Natural killer cell (primary cell): Measurements from ENCODE around the gene IFNL1. TPM values are rescaled to one million over a fixed set of nuclear protein-coding genes. Genes with fewer than 3 reads are reported as not detected.

Experiments
- ATAC-seq, 3 donors: fragments of 150-1000 bp in 2 of 3; fragments of 200-7000 bp in 1 of 3; cut with Tn5 transposase; 1 replicate in 1 of 3; 2 replicates in 2 of 3; pipeline ENCODE4 v1.10.0; 2021; ENCODE audit warnings: mild to moderate bottlenecking in 2 of 3, moderate library complexity in 2 of 3
- DNase-seq, 2 donors: peaks; one replicate each; pipeline versions ENCODE4 v3.0.0 to v3.0.0-alpha.2; 2013 to 2021; ENCODE audit warnings: mixed read lengths in 1 of 2
- H3K27ac ChIP-seq: one replicate; pipeline ENCODE4 v1.5.1; 2013; ENCODE audit warnings: mild to moderate bottlenecking, low read length
- H3K27me3 ChIP-seq: one replicate; pipeline ENCODE4 v1.6.1; 2013; ENCODE audit warnings: low read length; ENCODE audit not compliant: control insufficient read depth, insufficient read depth
- H3K36me3 ChIP-seq: one replicate; pipeline ENCODE4 v1.6.1; 2013; ENCODE audit warnings: low read length; ENCODE audit not compliant: control insufficient read depth, insufficient read depth
- H3K4me1 ChIP-seq: one replicate; pipeline ENCODE4 v1.6.1; 2013; ENCODE audit warnings: low read length; ENCODE audit not compliant: control insufficient read depth, insufficient read depth
- H3K4me3 ChIP-seq: one replicate; pipeline ENCODE4 v1.5.1; 2013; ENCODE audit warnings: low read length
- H3K9me3 ChIP-seq: one replicate; pipeline ENCODE4 v1.6.1; 2013; ENCODE audit warnings: low read length; ENCODE audit not compliant: control insufficient read depth, insufficient read depth
- H3K27ac Mint-ChIP-seq, 2 donors: one replicate each; pipeline ENCODE4 v1.8.0; 2022; ENCODE audit warnings: mild to moderate bottlenecking in 2 of 2, mixed read lengths in 2 of 2, moderate library complexity in 1 of 2
- H3K27me3 Mint-ChIP-seq, 2 donors: one replicate each; pipeline ENCODE4 v1.8.0; 2022; ENCODE audit warnings: low read depth in 2 of 2, mixed read lengths in 2 of 2
- H3K36me3 Mint-ChIP-seq: one replicate; pipeline ENCODE4 v1.8.0; 2022; ENCODE audit warnings: mixed read lengths
- H3K4me1 Mint-ChIP-seq, 2 donors: one replicate each; pipeline ENCODE4 v1.8.0; 2022; ENCODE audit warnings: mixed read lengths in 2 of 2
- H3K4me3 Mint-ChIP-seq: one replicate; pipeline ENCODE4 v1.8.0; 2022; ENCODE audit warnings: mild to moderate bottlenecking, moderate library complexity, mixed read lengths
- H3K9me3 Mint-ChIP-seq, 2 donors: one replicate each; pipeline ENCODE4 v1.8.0; 2022; ENCODE audit warnings: mixed read lengths in 2 of 2
- WGBS: methylation state at CpG from one replicate; pipeline ENCODE4 v1.1.7; 2013; ENCODE audit warnings: missing lambda C conversion rate; ENCODE audit not compliant: insufficient coverage; 5-methylcytosine and 5-hydroxymethylcytosine counted together
- intact Hi-C: fragments of 100-400 bp; cut with micrococcal nuclease; formaldehyde crosslinking; loops from one replicate; pipeline ENCODE4 v1.14.2; 2022
- total RNA-seq, 4 donors: library from RNA; stranded (reverse); fragments of 120-200 nt in 1 of 4; gene quantifications; one replicate each; pipeline versions ENCODE4 v1.2.3 to v1.2.4, GENCODE V29; 2013 to 2022
- TF ChIP-seq, protein P1 (sequence below): fragments of 200-600 bp; IDR thresholded peaks from one replicate; pipeline ENCODE4 v1.8.0; 2022; ENCODE audit warnings: antibody characterized with exemption

IFNL1 gene
- total RNA-seq, 3 donors from 2014 or later (not counting 1 experiment from before 2014, with no cell fraction given), result 0.33 to 1.4 TPM; not detected in 1

DNA sequence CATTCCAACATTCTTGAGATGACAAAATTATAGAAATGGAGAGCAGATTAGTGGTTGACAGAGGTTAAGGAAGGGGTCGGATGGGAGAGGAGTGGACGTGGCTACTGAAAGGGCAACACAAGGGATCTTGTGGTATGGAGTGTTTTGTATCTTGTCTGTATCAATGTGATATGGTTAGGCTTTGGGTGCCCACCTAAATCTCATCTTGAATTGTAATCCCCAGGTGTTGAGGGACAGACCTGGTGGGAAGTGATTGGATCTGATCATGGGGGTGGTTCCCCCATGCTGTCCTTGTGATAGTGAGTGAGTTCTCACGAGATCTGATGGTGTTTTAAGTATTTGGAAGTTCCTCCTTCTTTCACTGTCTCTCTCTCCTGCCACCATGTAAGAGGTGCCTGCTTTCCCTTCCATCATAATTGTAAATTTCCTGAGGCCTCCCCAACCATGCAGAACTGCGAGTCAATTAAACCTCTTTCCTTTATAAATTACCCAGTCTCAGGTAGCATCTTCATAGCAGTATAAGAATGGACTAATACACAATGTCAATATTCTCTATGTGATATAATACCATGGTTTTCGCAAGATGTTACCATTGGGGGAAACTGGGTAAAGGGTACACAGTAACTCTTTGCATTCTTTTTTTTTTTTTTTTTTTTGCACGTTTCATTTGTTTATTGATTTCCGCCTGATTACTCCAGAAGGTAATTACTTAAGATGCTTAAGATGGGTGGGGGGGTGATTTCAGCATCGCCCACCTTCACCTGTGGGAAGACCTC, 42.6 kb upstream of the IFNL1 start:
- Histone ChIP-seq H3K9me3 (no peaks in the 10 kb centered on the region), H3K4me3 (no peak overlapping the region), H3K27ac (no peak overlapping the region), H3K36me3 (no peaks in the 10 kb centered on the region), H3K27me3 (peaks cover 5% of the 10 kb centered on the region), H3K4me1 (no peaks in the 10 kb centered on the region)
- Mint-ChIP-seq H3K4me3 (no peak overlapping the region), H3K36me3 (no peaks in the 10 kb centered on the region), H3K27me3 (peaks cover 6 to 12% of the 10 kb centered on the region in 2 donors), H3K9me3 (no peaks in the 10 kb centered on the region), H3K4me1 (no peaks in the 10 kb centered on the region), H3K27ac (no peak overlapping the region)
- no peak for DNase-seq
- WGBS, result 88% methylated on average over 7 of the region's 8 CpGs
- TF ChIP-seq, protein P1, sequence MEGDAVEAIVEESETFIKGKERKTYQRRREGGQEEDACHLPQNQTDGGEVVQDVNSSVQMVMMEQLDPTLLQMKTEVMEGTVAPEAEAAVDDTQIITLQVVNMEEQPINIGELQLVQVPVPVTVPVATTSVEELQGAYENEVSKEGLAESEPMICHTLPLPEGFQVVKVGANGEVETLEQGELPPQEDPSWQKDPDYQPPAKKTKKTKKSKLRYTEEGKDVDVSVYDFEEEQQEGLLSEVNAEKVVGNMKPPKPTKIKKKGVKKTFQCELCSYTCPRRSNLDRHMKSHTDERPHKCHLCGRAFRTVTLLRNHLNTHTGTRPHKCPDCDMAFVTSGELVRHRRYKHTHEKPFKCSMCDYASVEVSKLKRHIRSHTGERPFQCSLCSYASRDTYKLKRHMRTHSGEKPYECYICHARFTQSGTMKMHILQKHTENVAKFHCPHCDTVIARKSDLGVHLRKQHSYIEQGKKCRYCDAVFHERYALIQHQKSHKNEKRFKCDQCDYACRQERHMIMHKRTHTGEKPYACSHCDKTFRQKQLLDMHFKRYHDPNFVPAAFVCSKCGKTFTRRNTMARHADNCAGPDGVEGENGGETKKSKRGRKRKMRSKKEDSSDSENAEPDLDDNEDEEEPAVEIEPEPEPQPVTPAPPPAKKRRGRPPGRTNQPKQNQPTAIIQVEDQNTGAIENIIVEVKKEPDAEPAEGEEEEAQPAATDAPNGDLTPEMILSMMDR, result no peak
- intact Hi-C loops, result no loop called here
- ATAC-seq, result no peak

DNA sequence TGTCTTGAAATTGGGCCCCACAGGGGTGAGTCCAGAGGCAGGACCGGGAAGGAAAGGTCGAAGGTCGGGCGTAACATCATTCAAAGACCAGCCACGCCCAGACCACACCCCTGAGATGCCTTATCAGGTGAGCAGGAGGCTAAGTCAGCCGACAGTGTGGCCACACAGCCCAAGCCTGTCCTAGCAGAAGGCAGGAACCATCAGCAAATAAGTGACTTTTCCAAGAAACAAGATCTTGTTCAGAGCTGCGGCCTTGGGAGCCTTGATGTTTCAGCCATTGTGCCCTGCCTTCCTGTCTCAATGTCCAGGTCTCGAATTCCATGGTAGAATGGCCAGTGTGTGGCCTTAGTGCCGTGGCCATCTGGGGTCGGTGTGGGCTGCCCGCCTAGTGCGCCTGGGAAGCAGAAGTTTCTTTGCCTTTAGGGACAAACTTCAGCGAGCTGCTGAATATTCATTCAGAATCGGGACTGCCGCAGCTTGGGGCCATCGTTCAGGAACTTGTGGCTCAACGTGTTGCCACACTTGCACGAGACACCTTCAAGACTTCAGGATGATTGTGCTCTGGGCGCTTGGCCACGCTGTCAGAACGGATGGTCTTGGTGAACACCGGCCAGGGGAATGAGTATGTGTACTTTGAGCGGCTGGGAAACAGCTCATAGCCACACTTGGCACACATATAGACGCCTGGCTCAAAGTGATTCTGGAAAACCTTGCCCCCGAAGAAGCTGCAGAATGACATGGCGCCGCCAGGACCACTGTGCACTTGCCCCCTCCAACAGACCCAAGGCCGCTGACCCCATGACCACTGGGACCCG, 41.5 kb upstream of the IFNL1 start:
- Mint-ChIP-seq H3K27me3 (no peaks in the 10 kb centered on the region), H3K27ac (no peak overlapping the region), H3K4me1 (no peaks in the 10 kb centered on the region), H3K9me3 (no peaks in the 10 kb centered on the region), H3K4me3 (no peak overlapping the region), H3K36me3 (no peaks in the 10 kb centered on the region)
- Histone ChIP-seq H3K36me3 (no peaks in the 10 kb centered on the region), H3K4me3 (no peak overlapping the region), H3K27me3 (no peaks in the 10 kb centered on the region), H3K9me3 (no peaks in the 10 kb centered on the region), H3K27ac (no peak overlapping the region), H3K4me1 (no peaks in the 10 kb centered on the region)
- ATAC-seq (no peak), DNase-seq (no peak)
- TF ChIP-seq, protein P1, result no peak
- WGBS, result 81% methylated on average over 29 of the region's 29 CpGs
- intact Hi-C loops, result no loop called here

DNA sequence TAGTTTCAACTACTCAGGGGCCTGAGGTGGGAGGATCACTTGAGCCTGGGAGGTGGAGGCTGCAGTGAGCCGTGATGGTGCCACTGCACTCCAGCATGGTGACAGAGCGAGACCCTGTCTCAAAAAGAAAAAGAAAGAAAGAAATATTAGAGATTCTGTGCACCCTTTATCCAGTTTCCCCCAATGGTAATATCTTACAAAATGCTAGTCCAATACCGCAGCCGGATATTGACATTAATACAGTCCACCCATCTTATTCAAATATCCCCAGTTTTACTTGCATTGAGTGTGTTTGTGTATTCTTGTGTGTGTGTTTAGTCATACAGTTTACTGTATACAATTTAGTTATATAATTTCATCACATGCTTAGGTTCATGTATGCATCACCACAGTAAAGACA, 39.0 kb upstream of the IFNL1 start:
- Mint-ChIP-seq H3K36me3 (no peaks in the 10 kb centered on the region), H3K27ac (no peak overlapping the region), H3K4me3 (no peak overlapping the region), H3K9me3 (no peaks in the 10 kb centered on the region), H3K4me1 (no peaks in the 10 kb centered on the region), H3K27me3 (peaks cover 3 to 8% of the 10 kb centered on the region in 2 donors)
- H3K27ac ChIP-seq, result no peak overlapping the region
- DNase-seq (no peak), ATAC-seq (no peak)
- H3K9me3 ChIP-seq, result no peaks in the 10 kb centered on the region
- 100% methylated on average over 2 of the region's 4 CpGs for WGBS
- TF ChIP-seq, protein P1, result no peak
- intact Hi-C loops, result no loop called here
- peaks cover 6% of the 10 kb centered on the region for H3K27me3 ChIP-seq
- H3K4me3 ChIP-seq, result no peak overlapping the region
- no peaks in the 10 kb centered on the region for H3K4me1 ChIP-seq
- H3K36me3 ChIP-seq, result no peaks in the 10 kb centered on the region
